HepG2 (cell line): ENCODE data around the gene MGAT4D. TPM values are rescaled to one million over a fixed set of nuclear protein-coding genes. Genes with fewer than 3 reads are reported as not detected.

Experiments
- ATAC-seq: fragments of 200-7000 bp; cut with Tn5 transposase; 3 replicates; pipeline ENCODE4 v1.9.1; 2020; ENCODE audit warnings: mild to moderate bottlenecking, moderate library complexity
- BruUV-seq: library from RNA; stranded (reverse); fragments of 400-500 nt; replicated peaks from 2 replicates; lab custom pipeline; 2021; lab: Mats Ljungman, UMichigan
- CTCF ChIA-PET: fragments of 300-600 bp; formaldehyde crosslinking; extraction: SDS; loops from one replicate; lab custom pipeline; 2021; ENCODE audit warnings: low total read pairs, inconsistent platforms, low intra/inter-chr PET ratio; lab: Yijun Ruan, JAX
- POLR2A ChIA-PET: fragments of 350-600 bp; sonication (Branson Sonifier 250); formaldehyde crosslinking; loops from one replicate; lab custom pipeline; 2020; ENCODE audit warnings: antibody characterized with exemption, inconsistent platforms; lab: Yijun Ruan, JAX
- DNase-seq: peaks from one replicate; pipeline ENCODE4 v3.0.0-alpha.2; 2015; ENCODE audit warnings: low spot score
- FAIRE-seq: peaks from 3 replicates; lab custom pipeline; 2011; peaks lifted over from hg19 to GRCh38; lab: Jason Lieb, UNC
- H2AFZ ChIP-seq: one replicate; pipeline ENCODE4 v1.6.1; 2011; ENCODE audit warnings: low read length, inconsistent platforms
- H3K27ac ChIP-seq: fragments of 300-600 bp; 3 replicates; pipeline ENCODE4 v1.8.0; 2011; ENCODE audit warnings: mixed run types, mild to moderate bottlenecking, mixed read lengths, low read length, inconsistent platforms; ENCODE audit not compliant: insufficient read depth; ENCODE audit errors: extremely low read length
- H3K27me3 ChIP-seq, 2 experiments: fragments of 200-600 bp in 1 of 2; 2 replicates in 1 of 2; 3 replicates in 1 of 2; pipeline versions ENCODE4 v1.6.0 to v1.8.0; 2011; ENCODE audit warnings: low read length in 2 of 2, mild to moderate bottlenecking in 2 of 2, moderate library complexity in 2 of 2, inconsistent platforms in 1 of 2; ENCODE audit not compliant: insufficient read depth in 2 of 2, control insufficient read depth in 1 of 2
- H3K36me3 ChIP-seq, 2 experiments: fragments of 200-600 bp in 1 of 2; replicated peaks in 1 of 2; 2 replicates in 1 of 2; 3 replicates in 1 of 2; pipeline versions ENCODE4 v1.5.1 to v1.8.0; 2011; ENCODE audit warnings: low read length in 2 of 2, inconsistent platforms in 1 of 2; ENCODE audit not compliant: insufficient read depth in 2 of 2, control insufficient read depth in 1 of 2
- H3K4me1 ChIP-seq: 2 replicates; pipeline ENCODE4 v1.5.1; 2012; ENCODE audit warnings: low read length, inconsistent platforms; ENCODE audit not compliant: insufficient read depth
- H3K4me2 ChIP-seq: 2 replicates; pipeline ENCODE4 v1.6.0; 2011; ENCODE audit warnings: low read depth, low read length, inconsistent platforms
- H3K4me3 ChIP-seq, 3 experiments: fragments of 200-600 bp in 1 of 3; sonication (generic), shearing (Covaris generic) in 1 of 3; replicated peaks in 1 of 3; 2 replicates each; pipeline ENCODE4 v1.5.1; 2011 to 2016; ENCODE audit warnings: low read length in 3 of 3, inconsistent platforms in 2 of 3, low read depth in 2 of 3, mild to moderate bottlenecking in 2 of 3, control low read depth in 1 of 3, mixed read lengths in 1 of 3; ENCODE audit not compliant: insufficient read depth in 1 of 3
- H3K79me2 ChIP-seq: one replicate; pipeline ENCODE4 v1.6.1; 2011; ENCODE audit warnings: low read length, inconsistent platforms; ENCODE audit not compliant: insufficient read depth
- H3K9ac ChIP-seq: 2 replicates; pipeline ENCODE4 v1.6.0; 2011; ENCODE audit warnings: mild to moderate bottlenecking, low read depth, low read length, inconsistent platforms; ENCODE audit not compliant: insufficient read depth
- H3K9me3 ChIP-seq: 2 replicates; pipeline ENCODE4 v1.5.1; 2012; ENCODE audit warnings: mild to moderate bottlenecking, low read length
- H4K20me1 ChIP-seq: 2 replicates; pipeline ENCODE4 v1.6.0; 2011; ENCODE audit warnings: inconsistent platforms, mild to moderate bottlenecking, low read length, moderate library complexity; ENCODE audit not compliant: insufficient read depth
- CEBPB ChIP-seq: IDR thresholded peaks from 2 replicates; pipeline ENCODE4 v1.6.1; 2011; ENCODE audit warnings: low read depth, low read length, improper control_type of control experiment, borderline replicate concordance
- CENPX ChIP-seq: sonication (generic); formaldehyde crosslinking; IDR thresholded peaks from 2 replicates; pipeline ENCODE4 v1.9.0; 2021; ENCODE audit warnings: mild to moderate bottlenecking, missing genetic modification reagents, moderate library complexity
- CSRNP2 ChIP-seq: sonication (generic); formaldehyde crosslinking; conservative IDR thresholded peaks from 2 replicates; pipeline ENCODE4 v1.8.0; 2022; ENCODE audit warnings: low read depth, missing genetic modification reagents
- JUN ChIP-seq: sonication (generic); formaldehyde crosslinking; IDR thresholded peaks from 2 replicates; pipeline ENCODE4 v1.4.0; 2020; ENCODE audit warnings: mild to moderate bottlenecking, missing genetic modification reagents
- NFRKB ChIP-seq: fragments of 450-650 bp; IDR thresholded peaks from 2 replicates; pipeline ENCODE4 v1.6.1; 2017
- SIN3B ChIP-seq: fragments of 150-350 bp; IDR thresholded peaks from 2 replicates; pipeline ENCODE4 v1.6.1; 2014; ENCODE audit warnings: low read length
- SMARCC2 ChIP-seq: fragments of 450-650 bp; IDR thresholded peaks from 2 replicates; pipeline ENCODE4 v1.6.1; 2017; ENCODE audit warnings: antibody characterized with exemption, mild to moderate bottlenecking
- SRF ChIP-seq: IDR thresholded peaks from 2 replicates; pipeline ENCODE4 v1.6.1; 2011; ENCODE audit warnings: mild to moderate bottlenecking, low read depth, low read length, moderate library complexity
- TCF7 ChIP-seq: sonication (generic); IDR thresholded peaks from 2 replicates; pipeline ENCODE4 v1.6.1; 2016; ENCODE audit warnings: antibody characterized with exemption, low read depth
- ZBTB1 ChIP-seq: sonication (generic); formaldehyde crosslinking; IDR thresholded peaks from 2 replicates; pipeline ENCODE4 v1.4.0; 2020; ENCODE audit warnings: missing genetic modification reagents, borderline replicate concordance
- ZKSCAN5 ChIP-seq: sonication (generic); formaldehyde crosslinking; IDR thresholded peaks from 2 replicates; pipeline ENCODE4 v1.5.1; 2020; ENCODE audit warnings: mild to moderate bottlenecking, missing genetic modification reagents
- ZNF3 ChIP-seq: IDR thresholded peaks from 2 replicates; pipeline ENCODE4 v1.7.0; 2017; ENCODE audit warnings: inconsistent platforms
- ZNF644 ChIP-seq: IDR thresholded peaks from 2 replicates; pipeline ENCODE4 v1.6.1; 2016; ENCODE audit warnings: low read depth
- ZNF660 ChIP-seq: sonication (generic); formaldehyde crosslinking; IDR thresholded peaks from 2 replicates; pipeline ENCODE4 v1.5.1; 2020; ENCODE audit warnings: mild to moderate bottlenecking, low read depth, missing genetic modification reagents, borderline replicate concordance
- ZNF674 ChIP-seq: sonication (generic); formaldehyde crosslinking; IDR thresholded peaks from 2 replicates; pipeline ENCODE4 v1.5.0; 2020; ENCODE audit warnings: low read depth, mild to moderate bottlenecking, missing genetic modification reagents
- ZNF687 ChIP-seq: sonication (generic); formaldehyde crosslinking; IDR thresholded peaks from 2 replicates; pipeline ENCODE4 v1.5.1; 2020; ENCODE audit warnings: mild to moderate bottlenecking, missing genetic modification reagents, moderate library complexity
- ZNF703 ChIP-seq: sonication (generic); formaldehyde crosslinking; IDR thresholded peaks from 2 replicates; pipeline ENCODE4 v1.5.1; 2020; ENCODE audit warnings: missing genetic modification reagents, mild to moderate bottlenecking, moderate library complexity, borderline replicate concordance
- ZNF782 ChIP-seq: sonication (generic); formaldehyde crosslinking; IDR thresholded peaks from 2 replicates; pipeline ENCODE4 v1.4.0; 2020; ENCODE audit warnings: missing genetic modification reagents, mild to moderate bottlenecking, borderline replicate concordance
- ZUFSP ChIP-seq: sonication (generic); formaldehyde crosslinking; IDR thresholded peaks from 2 replicates; pipeline ENCODE4 v1.9.0; 2021; ENCODE audit warnings: missing genetic modification reagents, mild to moderate bottlenecking, borderline replicate concordance
- WGBS: methylation state at CpG from one replicate; pipeline ENCODE4 v1.1.6; 2017; ENCODE audit warnings: low lambda C conversion rate; 5-methylcytosine and 5-hydroxymethylcytosine counted together
- in situ Hi-C: cut with HindIII; loops from 2 replicates; pipeline ENCODE4 v1.10.0; 2017; ENCODE audit warnings: low pct_unique_long_range_greater_than_20kb; ENCODE audit not compliant: extremely low pct_ligation_motif_present
- intact Hi-C: fragments of 100-400 bp; cut with micrococcal nuclease; formaldehyde crosslinking; loops from one replicate; pipeline ENCODE4 v1.10.0; 2022; ENCODE audit not compliant: unreplicated experiment
- polyA plus RNA-seq, 8 experiments: library from polyadenylated mRNA; depleted of rRNA in 3 of 8; stranded (reverse) in 7 of 8; unstranded in 1 of 8; fragments of >200 nt; fragmentation: Illumina TruSeq in 4 of 8; extraction: Trizol in 4 of 8; gene quantifications; 2 replicates each; pipeline versions ENCODE4 v1.2.1 to v1.2.3, GENCODE V29; 2011 to 2016; ENCODE audit warnings: low read depth in 4 of 8, missing spikeins in 1 of 8, mixed read lengths in 1 of 8; ENCODE audit not compliant: insufficient read depth in 1 of 8
- total RNA-seq, 5 experiments: library from RNA; depleted of rRNA; stranded (reverse); fragments of >200 nt; fragmentation: Illumina TruSeq; extraction: Trizol; gene quantifications; 2 replicates each; pipeline ENCODE4 v1.2.3, GENCODE V29; 2016; ENCODE audit warnings: low read depth in 1 of 5

MGAT4D gene
- total and polyA plus RNA-seq, 2 of the 13 experiments (the other 11 are each of a cell fraction or from before 2014, with no cell fraction given) = not detected

- ChIA-PET POLR2A (no interaction called here), CTCF (no interaction called here)
- H3K4me1 ChIP-seq = peaks cover 13% of the 10 kb centered on the region
- H2AFZ ChIP-seq = no peak overlapping the region
- no peaks in the 10 kb centered on the region for H3K9me3 ChIP-seq
- intact Hi-C loops (no loop called here), in situ Hi-C loops (no loop called here)
- DNase-seq (no peak), FAIRE-seq (no peak), ATAC-seq (no peak)
- 88% methylated on average over 4 of the region's 4 CpGs for WGBS
- no peaks in the 10 kb centered on the region for H3K27me3 ChIP-seq
- peaks cover 1 to 12% of the 10 kb centered on the region in 2 experiments; a peak in 2 of 5 replicates for H3K36me3 ChIP-seq
- H3K79me2 ChIP-seq = no peaks in the 10 kb centered on the region
- no peak overlapping the region for H3K4me2 ChIP-seq
- H3K9ac ChIP-seq = no peak overlapping the region
- BruUV-seq = no TSS peak
- no peak overlapping the region for H3K4me3 ChIP-seq
- H3K27ac ChIP-seq = no peak overlapping the region
- H4K20me1 ChIP-seq = no peaks in the 10 kb centered on the region
- TF ChIP-seq ZNF660 = no peak
- no peak for TF ChIP-seq ZNF3 (CRISPR knock-in tag)
- no peak for TF ChIP-seq ZNF687 (CRISPR knock-in tag)
- no peak for TF ChIP-seq ZNF782 (CRISPR knock-in tag)
- no peak for TF ChIP-seq SMARCC2
- TF ChIP-seq CEBPB = no peak
- no peak for TF ChIP-seq NFRKB
- no peak for TF ChIP-seq ZNF674 (CRISPR knock-in tag)
- no peak for TF ChIP-seq CSRNP2 (CRISPR knock-in tag)
- TF ChIP-seq ZBTB1 = no peak
- no peak for TF ChIP-seq ZKSCAN5 (CRISPR knock-in tag)
- no peak for TF ChIP-seq ZUFSP (CRISPR knock-in tag)
- TF ChIP-seq CENPX (CRISPR knock-in tag) = no peak
- no peak for TF ChIP-seq SIN3B
- no peak for TF ChIP-seq ZNF703 (CRISPR knock-in tag)
- no peak for TF ChIP-seq TCF7
- TF ChIP-seq ZNF644 (CRISPR knock-in tag) = no peak
- no peak for TF ChIP-seq SRF
- TF ChIP-seq JUN = no peak
Measured at GRCh38 chr4:140533951-140534480, 35.9 kb upstream of the MGAT4D start.
